Colonic mucosa (tissue), 4 donors: Measurements from ENCODE around the gene PPP3R1. TPM values are rescaled to one million over a fixed set of nuclear protein-coding genes. Genes with fewer than 3 reads are reported as not detected.

Source experiments
- DNase-seq: peaks from one replicate; pipeline ENCODE4 v3.0.0-alpha.2; 2020
- H3K27ac ChIP-seq: fragments of 200-600 bp; one replicate; pipeline ENCODE4 v1.8.0; 2021
- H3K27me3 ChIP-seq: fragments of 200-600 bp; one replicate; pipeline ENCODE4 v1.8.0; 2021
- H3K36me3 ChIP-seq: fragments of 200-600 bp; one replicate; pipeline ENCODE4 v1.8.0; 2021
- H3K4me1 ChIP-seq: fragments of 200-600 bp; one replicate; pipeline ENCODE4 v1.8.0; 2021; ENCODE audit warnings: mild to moderate bottlenecking
- H3K4me3 ChIP-seq: fragments of 200-600 bp; one replicate; pipeline ENCODE4 v1.8.0; 2021
- H3K9ac ChIP-seq, 2 donors: one replicate each; pipeline ENCODE4 v1.7.0; 2013; ENCODE audit warnings: control low read depth in 2 of 2, low read depth in 2 of 2, low read length in 2 of 2
- H3K9me3 ChIP-seq: fragments of 200-600 bp; one replicate; pipeline ENCODE4 v1.8.0; 2021
- CTCF ChIP-seq: fragments of 200-600 bp; IDR thresholded peaks from one replicate; pipeline ENCODE4 v1.8.0; 2022; ENCODE audit warnings: antibody characterized with exemption, mild to moderate bottlenecking
- intact Hi-C: fragments of 100-400 bp; cut with DNase I; formaldehyde crosslinking; loops from one replicate; pipeline ENCODE4 v1.14.1; 2022
- total RNA-seq, 2 donors: library from RNA; stranded (reverse); fragmentation: NEBNext Ultra II Directional in 1 of 2; extraction: Animal tissue kit (Norgen Biotek cat#: 25700) in 1 of 2; gene quantifications; one replicate each; pipeline ENCODE4 v1.2.1, GENCODE V29; 2021
- donor health status: healthy.
- donor health status: DM: no; HTN: no; CAD: no.
- donor health status: DM: no; HTN: no; CAD: no.

PPP3R1 gene
- total RNA-seq, 2 donors from 2014 or later = 45.1 to 67.8 TPM

- H3K9ac ChIP-seq = no peak overlapping the region
- DNase-seq = no peak
- TF ChIP-seq CTCF = no peak
- no peak overlapping the region for H3K4me3 ChIP-seq
- H3K9me3 ChIP-seq = no peaks in the 10 kb centered on the region
- intact Hi-C loops = loop anchor here (10.0 kb wide), 1 partner anchor 54 kb away; no protein-coding TSS in a partner anchor
- H3K27ac ChIP-seq = no peak overlapping the region
- H3K27me3 ChIP-seq = no peaks in the 10 kb centered on the region
- H3K36me3 ChIP-seq = no peaks in the 10 kb centered on the region
- peaks cover 5% of the 10 kb centered on the region for H3K4me1 ChIP-seq
Observed at GRCh38 chr2:68190991-68191731, 61.2 kb downstream of the PPP3R1 start.

GRCh38 chr2:68189991-68190784 is 62.1 kb downstream of the PPP3R1 start:
- Histone ChIP-seq H3K27me3 (no peaks in the 10 kb centered on the region), H3K4me3 (no peak overlapping the region), H3K27ac (no peak overlapping the region), H3K36me3 (no peaks in the 10 kb centered on the region), H3K9me3 (no peaks in the 10 kb centered on the region), H3K9ac (no peak overlapping the region), H3K4me1 (peaks cover 5% of the 10 kb centered on the region)
- no peak for DNase-seq
- intact Hi-C loops = loop anchor here (10.0 kb wide), 1 partner anchor 55 kb away; no protein-coding TSS in a partner anchor
- TF ChIP-seq CTCF = no peak

- Histone ChIP-seq H3K9ac (no peak overlapping the region), H3K36me3 (no peaks in the 10 kb centered on the region), H3K4me1 (peaks cover 5% of the 10 kb centered on the region), H3K4me3 (no peak overlapping the region), H3K9me3 (no peaks in the 10 kb centered on the region), H3K27me3 (no peaks in the 10 kb centered on the region), H3K27ac (no peak overlapping the region)
- intact Hi-C loops = no loop called here
- no peak for DNase-seq
- no peak for TF ChIP-seq CTCF
Observed at GRCh38 chr2:68188831-68189230, 63.5 kb downstream of the PPP3R1 start.

GRCh38 chr2:68187329-68187728 is 65.0 kb downstream of the PPP3R1 start:
- H3K36me3 ChIP-seq = no peaks in the 10 kb centered on the region
- no peak overlapping the region for H3K27ac ChIP-seq
- no peak overlapping the region for H3K4me3 ChIP-seq
- no peak for DNase-seq
- no peak overlapping the region for H3K9ac ChIP-seq
- no peak for TF ChIP-seq CTCF
- intact Hi-C loops = no loop called here
- peaks cover 5% of the 10 kb centered on the region for H3K4me1 ChIP-seq
- no peaks in the 10 kb centered on the region for H3K9me3 ChIP-seq
- no peaks in the 10 kb centered on the region for H3K27me3 ChIP-seq

GRCh38 chr2:68185541-68186164 is 66.7 kb downstream of the PPP3R1 start:
- peak; percentile 54 for TF ChIP-seq CTCF
- no peak overlapping the region for H3K27ac ChIP-seq
- peak; percentile 23 for DNase-seq
- H3K9me3 ChIP-seq = no peaks in the 10 kb centered on the region
- no peaks in the 10 kb centered on the region for H3K36me3 ChIP-seq
- intact Hi-C loops = no loop called here
- H3K27me3 ChIP-seq = no peaks in the 10 kb centered on the region
- H3K4me3 ChIP-seq = no peak overlapping the region
- no peaks in the 10 kb centered on the region for H3K4me1 ChIP-seq
- no peak overlapping the region for H3K9ac ChIP-seq
